ENCODE results near the gene RFX1.

- no peak for TF ChIP-seq EP300 (IDR thresholded peaks at IDR 0.05; ENCODE audit: borderline replicate concordance)
- no peak for TF ChIP-seq TEAD4 (IDR thresholded peaks at IDR 0.05)
- TF ChIP-seq REST (IDR thresholded peaks at IDR 0.05; ENCODE audit: low read depth), result no peak
- no peak for TF ChIP-seq YY1 (IDR thresholded peaks at IDR 0.05; ENCODE audit: low read depth)
- TF ChIP-seq TAF1 (IDR thresholded peaks at IDR 0.05; ENCODE audit: low read depth), result no peak
- TF ChIP-seq USF1 (IDR thresholded peaks at IDR 0.05), result no peak
- no peak for TF ChIP-seq EGR1 (IDR thresholded peaks at IDR 0.05)
- no peak for TF ChIP-seq CREB1 (IDR thresholded peaks at IDR 0.05; ENCODE audit: low read depth)
- TF ChIP-seq ZBTB7A (IDR thresholded peaks at IDR 0.05; ENCODE audit: low read depth), result no peak
- no peak for TF ChIP-seq FOXM1 (IDR thresholded peaks at IDR 0.05; ENCODE audit: borderline replicate concordance, low read depth)
- no peak for TF ChIP-seq RAD21 (IDR thresholded peaks at IDR 0.05; ENCODE audit: low read depth)
- TF ChIP-seq MAX (IDR thresholded peaks at IDR 0.05), result no peak
- TF ChIP-seq TCF12 (IDR thresholded peaks at IDR 0.05; ENCODE audit: low read depth), result no peak
Observed at GRCh38 chr19:14002571-14003250, 3.4 kb downstream of the RFX1 start.

All from Ishikawa (cell line).